GM19468 (cell line): Measurements from ENCODE around the gene IL27RA.

ENCODE experiments used
- ATAC-seq: cut with Tn5 transposase; IDR thresholded peaks from one replicate; pipeline ENCODE4 v1.9.1; 2021; ENCODE audit warnings: mild to moderate bottlenecking, moderate library complexity, moderate number of reproducible peaks; ENCODE audit not compliant: unreplicated experiment; ENCODE audit errors: extremely low read depth

Gene IL27RA

DNA sequence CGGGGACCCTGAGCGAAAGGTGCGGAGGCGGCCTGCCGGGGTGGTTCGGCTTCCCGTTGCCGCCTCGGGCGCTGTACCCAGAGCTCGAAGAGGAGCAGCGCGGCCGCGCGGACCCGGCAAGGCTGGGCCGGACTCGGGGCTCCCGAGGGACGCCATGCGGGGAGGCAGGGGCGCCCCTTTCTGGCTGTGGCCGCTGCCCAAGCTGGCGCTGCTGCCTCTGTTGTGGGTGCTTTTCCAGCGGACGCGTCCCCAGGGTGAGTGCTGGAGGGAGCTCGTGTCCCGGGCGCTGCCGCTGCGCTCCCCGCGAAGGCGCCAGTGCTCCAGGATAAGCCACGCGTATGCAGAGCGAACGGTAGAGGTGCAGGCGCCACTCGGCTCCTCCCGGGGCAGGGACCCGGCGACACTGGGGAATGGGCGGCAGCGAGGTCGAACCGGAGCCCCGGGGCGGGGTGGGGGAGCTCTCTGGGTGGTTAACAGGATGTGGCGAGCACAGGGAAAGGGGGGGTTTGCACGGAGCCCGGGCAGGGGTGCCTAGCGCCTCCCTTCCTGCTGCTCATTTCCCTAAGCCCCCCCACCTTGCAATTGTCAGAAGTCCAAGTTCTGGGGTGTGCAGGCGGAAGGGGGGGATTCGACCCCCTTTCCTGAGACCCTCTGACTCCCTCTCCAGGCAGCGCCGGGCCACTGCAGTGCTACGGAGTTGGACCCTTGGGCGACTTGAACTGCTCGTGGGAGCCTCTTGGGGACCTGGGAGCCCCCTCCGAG lies at the start of gene IL27RA:
Gene IL27RA, plus strand, starts transcription at position 44 of the 762 bp plus-strand sequence. Its CDS starts 111 bp downstream, at position 155.
- ATAC-seq = peak; percentile 56

- no peak for ATAC-seq
These were observed 49.5 kb upstream of the IL27RA start for GRCh38 chr19:13981988-13982501.

DNA sequence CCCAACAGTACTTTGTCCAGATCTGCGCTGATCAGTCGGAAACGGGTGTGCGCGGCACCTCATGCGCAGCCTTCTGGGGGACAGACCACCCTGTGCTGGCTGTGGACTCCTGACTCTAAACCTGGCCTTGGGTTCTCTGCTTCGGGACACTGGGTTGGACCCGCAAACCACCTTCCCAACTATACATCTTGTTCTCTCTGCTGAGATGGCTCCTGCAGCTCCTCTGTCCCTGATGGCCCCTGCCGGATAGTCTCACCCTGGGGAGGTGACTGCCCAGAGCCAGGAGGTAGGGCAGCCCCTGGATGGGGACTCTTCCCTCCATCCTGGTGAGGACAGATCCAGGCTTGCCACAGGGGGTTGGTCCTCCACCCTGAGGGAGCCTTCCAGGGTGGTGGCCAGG lies 48.8 kb upstream of the IL27RA start:
- no peak for ATAC-seq

- ATAC-seq = no peak
These were observed 48.2 kb upstream of the IL27RA start for GRCh38 chr19:13983213-13983889.

DNA sequence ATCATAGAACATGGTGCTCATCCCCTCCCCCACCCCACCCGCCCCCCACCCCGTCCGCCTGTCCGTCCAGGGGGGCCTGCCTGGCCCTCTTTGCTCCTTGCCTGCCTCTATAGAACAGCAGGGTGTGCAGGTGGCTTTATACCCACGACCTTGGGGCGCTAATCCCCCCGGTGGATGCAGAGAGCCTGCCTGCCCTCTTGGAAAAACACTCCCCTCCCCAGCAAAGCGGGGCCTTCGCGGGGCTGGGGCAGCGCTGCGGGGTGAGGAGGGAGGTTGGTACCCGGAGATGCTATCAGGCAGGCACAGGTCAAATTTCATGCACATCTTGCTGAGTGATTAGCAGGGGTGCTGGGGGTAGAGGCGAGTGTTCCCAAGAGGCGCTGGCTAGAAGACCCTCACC lies 47.4 kb upstream of the IL27RA start:
- ATAC-seq = no peak

DNA sequence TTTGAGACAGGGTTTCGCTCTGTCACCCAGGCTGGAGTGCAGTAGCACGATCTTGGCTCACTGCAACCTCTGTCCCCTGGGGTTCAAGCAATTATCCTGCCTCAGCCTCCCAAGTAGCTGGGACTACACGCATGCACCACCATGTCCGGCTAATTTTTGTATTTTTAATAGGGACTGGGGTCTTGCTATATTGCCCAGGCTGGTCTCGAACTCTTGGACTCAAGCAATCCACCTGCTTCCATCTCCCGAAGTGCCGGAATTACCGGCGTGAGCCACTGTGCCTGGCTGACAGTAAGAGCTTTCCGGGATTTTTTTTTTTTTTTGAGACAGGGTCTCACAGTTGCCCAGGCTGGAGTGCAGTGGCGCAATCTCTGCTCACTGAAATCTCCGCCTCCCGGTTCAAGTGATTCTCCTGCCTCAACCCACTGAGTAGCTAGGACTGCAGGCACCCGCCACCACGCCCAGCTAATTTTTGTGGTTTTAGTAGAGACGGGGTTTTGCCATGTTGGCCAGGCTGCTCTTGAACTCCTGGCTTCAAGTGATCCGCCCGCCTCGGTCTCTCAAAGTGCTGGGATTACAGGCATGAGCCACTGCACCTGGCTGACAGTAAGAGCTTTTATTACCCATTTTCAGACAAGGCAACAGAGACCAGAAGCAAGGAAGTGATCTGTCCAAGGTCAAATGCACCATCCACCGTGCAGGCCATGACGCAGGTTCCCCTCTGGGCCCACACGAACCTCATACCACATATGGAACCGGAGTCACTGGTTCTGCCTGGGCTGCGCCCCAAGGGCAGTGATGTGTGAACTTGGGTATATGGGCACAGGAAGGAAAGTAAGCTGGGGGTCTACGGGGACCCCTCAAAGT lies 46.5 kb upstream of the IL27RA start:
- ATAC-seq = no peak

DNA sequence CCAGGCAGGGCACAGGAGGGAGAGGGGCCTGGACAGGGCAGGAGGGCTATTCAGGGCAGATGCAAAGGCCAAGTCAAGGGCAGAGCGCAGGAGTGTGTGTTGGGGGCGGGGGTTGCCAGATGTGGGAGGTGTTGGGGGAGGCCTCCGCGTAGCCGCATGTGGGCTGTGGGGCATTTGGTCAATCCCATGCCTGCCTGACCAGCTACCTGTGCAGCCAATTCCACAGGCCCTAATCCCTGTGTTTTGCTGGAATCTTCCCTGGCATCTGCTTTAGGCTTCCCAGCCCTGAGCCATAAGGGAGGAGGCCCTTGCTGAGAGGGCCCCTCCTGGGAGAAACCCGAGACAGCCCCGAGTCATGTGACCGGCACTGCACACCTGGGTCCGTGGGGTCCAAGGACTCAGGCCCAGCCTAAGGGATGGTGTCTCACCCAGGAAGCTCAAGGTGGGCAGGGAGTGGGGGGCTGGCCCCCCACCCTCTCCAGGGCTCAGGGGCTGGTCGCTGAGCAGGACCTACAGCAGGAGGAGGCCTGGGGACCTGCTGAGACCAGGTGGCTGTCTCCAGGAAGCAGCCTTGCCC lies 45.7 kb upstream of the IL27RA start:
- no peak for ATAC-seq

- peak; percentile 69 for ATAC-seq
These were observed 45.1 kb upstream of the IL27RA start for GRCh38 chr19:13986348-13986904.

DNA sequence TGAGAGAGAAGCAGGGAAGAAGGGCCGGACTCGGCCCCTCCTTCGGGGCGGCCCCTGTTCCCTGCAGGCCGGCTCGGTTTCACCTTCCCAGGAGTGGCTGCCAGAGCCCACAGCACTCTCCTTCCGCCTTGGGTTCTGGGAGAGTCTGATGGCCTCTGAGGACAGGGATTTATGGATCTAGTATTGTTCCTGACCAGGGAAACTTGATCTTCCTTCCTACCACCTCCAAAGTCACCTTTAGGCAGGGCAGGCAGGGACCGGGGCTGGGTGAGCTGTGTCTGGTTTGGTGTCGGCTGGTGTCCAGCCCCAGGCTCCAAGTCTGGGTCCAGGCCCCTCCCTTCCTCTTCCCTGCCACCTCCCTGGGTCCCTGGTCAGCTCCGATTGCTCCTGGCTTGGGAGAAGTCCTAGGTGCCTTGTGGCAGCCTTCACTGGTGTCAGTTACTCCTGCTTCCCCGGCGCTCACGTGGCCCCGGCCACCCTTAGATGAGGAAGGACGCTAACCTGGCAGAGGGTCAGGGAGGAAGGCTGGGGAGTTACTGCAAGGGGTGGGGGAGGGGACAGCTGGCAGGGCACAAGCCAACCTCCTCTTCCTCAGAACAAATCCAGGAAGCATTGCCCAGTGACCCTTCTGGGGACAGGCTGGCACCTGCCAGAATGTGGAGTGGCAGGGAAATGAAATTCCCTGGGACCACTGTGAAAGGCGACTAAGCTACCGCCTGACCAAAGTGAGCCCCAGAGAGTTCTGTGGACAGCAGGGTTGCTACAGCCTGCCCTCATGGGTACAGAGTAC lies 44.3 kb upstream of the IL27RA start:
- ATAC-seq = no peak

DNA sequence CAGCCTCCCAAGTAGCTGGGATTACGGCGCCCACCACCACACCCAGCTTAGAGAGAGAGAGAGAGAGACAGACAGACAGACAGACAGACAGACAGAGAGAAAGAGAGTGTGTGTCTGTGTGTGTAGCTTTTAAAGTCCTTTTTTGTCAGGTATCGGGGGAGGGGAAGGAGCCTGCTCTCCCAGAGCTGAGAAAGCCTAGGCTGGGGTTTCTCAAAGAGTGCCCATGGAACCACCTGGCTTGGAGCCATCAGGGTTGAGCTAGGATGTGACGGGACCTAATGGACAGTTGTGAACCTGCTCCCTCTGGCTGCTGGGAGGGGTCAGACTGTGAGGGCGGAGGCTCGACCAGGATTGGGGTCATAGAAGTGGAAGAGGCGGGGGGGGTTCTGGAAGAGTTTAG lies 42.1 kb upstream of the IL27RA start:
- no peak for ATAC-seq

GRCh38 chr19:13990085-13990484 lies 41.5 kb upstream of the IL27RA start:
- no peak for ATAC-seq

- no peak for ATAC-seq
These were observed 39.5 kb upstream of the IL27RA start for GRCh38 chr19:13992025-13992424.

- ATAC-seq = no peak
These were observed 37.8 kb upstream of the IL27RA start for GRCh38 chr19:13993590-13994300.

- ATAC-seq = no peak
These were observed 36.4 kb upstream of the IL27RA start for GRCh38 chr19:13995017-13995728.

GRCh38 chr19:13995878-13996765 lies 35.4 kb upstream of the IL27RA start:
- no peak for ATAC-seq

GRCh38 chr19:13996928-13997630 lies 34.5 kb upstream of the IL27RA start:
- no peak for ATAC-seq

GRCh38 chr19:13997631-13997962 lies 34.0 kb upstream of the IL27RA start:
- ATAC-seq = no peak
